Kidney epithelial cell (primary cell): ENCODE data around the gene SPNS2. TPM values are rescaled to one million over a fixed set of nuclear protein-coding genes. Genes with fewer than 3 reads are reported as not detected.

ENCODE experiments used
- DNase-seq: peaks from one replicate; pipeline ENCODE4 v3.0.0-alpha.2; 2010; ENCODE audit warnings: low read depth
- H3K27me3 ChIP-seq: 2 replicates; pipeline ENCODE4 v1.6.0; 2011; ENCODE audit warnings: low read length; ENCODE audit not compliant: control insufficient read depth, insufficient read depth
- H3K36me3 ChIP-seq: 2 replicates; pipeline ENCODE4 v1.5.1; 2011; ENCODE audit warnings: low read length; ENCODE audit not compliant: control insufficient read depth, insufficient read depth
- H3K4me3 ChIP-seq: 2 replicates; pipeline ENCODE4 v1.5.1; 2011; ENCODE audit warnings: low read depth, mild to moderate bottlenecking, control low read depth, low read length
- CTCF ChIP-seq: IDR thresholded peaks from 2 replicates; pipeline ENCODE4 v1.5.1; 2011; ENCODE audit warnings: mild to moderate bottlenecking, moderate library complexity, low read length, control low read depth, inconsistent platforms; ENCODE audit not compliant: insufficient read depth, poor library complexity, severe bottlenecking
- total RNA-seq: library from RNA; depleted of rRNA; stranded (reverse); fragments of >200 nt; gene quantifications from 2 replicates; pipeline ENCODE4 v1.2.3, GENCODE V29; 2015

SPNS2 gene
- total RNA-seq, 1 donor from 2014 or later, result 47.3 TPM

GRCh38 chr17:4527134-4527533 lies 28.5 kb downstream of the SPNS2 start:
- TF ChIP-seq CTCF, result no peak
- no peak for DNase-seq
- Histone ChIP-seq H3K36me3 (peaks cover 8% of the 10 kb centered on the region), H3K27me3 (no peaks in the 10 kb centered on the region), H3K4me3 (no peak overlapping the region)

- Histone ChIP-seq H3K27me3 (no peaks in the 10 kb centered on the region), H3K4me3 (no peak overlapping the region), H3K36me3 (peaks cover 8% of the 10 kb centered on the region)
- TF ChIP-seq CTCF, result no peak
- DNase-seq, result no peak
These were observed 29.0 kb downstream of the SPNS2 start for GRCh38 chr17:4527566-4528125.

DNA sequence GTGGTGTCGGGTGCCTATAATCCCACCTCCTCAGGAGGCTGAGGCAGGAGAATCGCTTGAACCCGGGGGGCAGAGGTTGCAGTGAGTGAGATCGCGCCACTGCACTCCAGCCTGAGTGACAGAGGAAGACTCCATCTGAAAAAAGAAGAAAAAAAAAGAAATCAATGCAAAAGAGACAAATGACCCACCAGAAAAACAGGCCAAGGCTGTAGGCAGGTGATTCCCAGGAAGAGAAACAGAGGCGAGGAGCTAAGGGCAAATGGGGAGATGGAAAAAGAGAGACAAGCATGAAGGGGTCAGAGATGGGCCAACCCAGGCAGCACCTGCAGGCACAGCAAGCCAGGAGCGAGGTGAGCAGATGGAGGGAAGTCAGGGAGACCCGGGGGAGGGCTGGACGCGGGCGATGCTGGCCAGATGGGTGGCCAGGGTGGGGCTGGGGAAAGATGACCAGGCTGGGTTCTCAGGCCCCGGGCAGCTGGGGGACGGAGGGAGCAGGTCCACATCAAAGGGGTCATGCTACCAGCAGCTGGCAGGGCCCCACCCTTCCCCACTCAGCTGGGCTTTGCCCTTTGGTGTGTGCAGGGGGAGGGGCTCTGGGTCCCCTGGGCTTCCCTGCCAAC lies 31.0 kb downstream of the SPNS2 start:
- no peak for TF ChIP-seq CTCF
- H3K36me3 ChIP-seq, result peaks cover 9% of the 10 kb centered on the region
- H3K27me3 ChIP-seq, result no peaks in the 10 kb centered on the region
- no peak for DNase-seq
- no peak overlapping the region for H3K4me3 ChIP-seq

DNA sequence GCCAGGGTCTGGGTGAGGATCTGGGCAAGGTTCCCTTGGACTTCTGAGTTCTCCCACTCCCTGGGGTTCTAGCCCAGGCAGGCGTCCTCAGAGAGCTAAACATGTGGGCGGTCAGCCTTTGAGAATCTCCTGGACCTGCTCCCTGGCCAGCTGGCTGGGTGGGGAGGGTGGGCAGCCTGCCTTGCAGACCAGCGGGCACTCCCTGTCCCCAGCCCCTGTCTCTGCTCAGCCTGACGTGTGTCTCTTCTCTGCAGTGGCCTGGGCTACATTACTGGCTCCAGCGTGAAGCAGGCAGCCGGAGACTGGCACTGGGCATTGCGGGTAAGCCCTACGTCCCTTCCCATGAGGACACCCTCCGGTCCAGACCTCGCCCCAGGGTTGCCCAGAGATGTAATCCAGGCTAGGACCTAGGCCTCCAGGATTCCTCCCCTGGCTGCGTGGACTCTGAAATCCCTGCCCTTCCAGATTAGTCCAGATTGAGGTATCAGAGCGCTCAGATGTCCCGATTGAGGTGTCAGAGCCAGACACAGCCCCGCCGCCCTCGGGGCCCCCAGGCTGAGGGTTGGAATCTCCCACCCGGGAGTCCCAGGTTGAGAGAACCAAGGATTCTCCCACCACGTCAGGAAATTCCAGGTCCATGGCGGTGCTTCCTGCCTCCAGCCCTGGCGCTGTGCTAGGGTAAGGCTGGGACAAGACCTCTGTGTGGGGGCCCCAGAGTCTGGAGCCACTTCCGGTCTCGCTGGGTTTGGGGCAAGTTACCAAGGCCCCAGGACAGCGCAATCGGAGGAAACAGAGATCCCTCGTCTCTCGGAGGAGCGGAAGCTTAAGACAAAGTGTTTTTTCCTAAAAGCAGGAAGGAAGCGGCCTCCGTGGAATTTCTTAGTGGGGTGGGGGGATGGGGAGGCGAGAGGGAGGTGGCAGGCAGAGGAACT lies 32.4 kb downstream of the SPNS2 start:
- H3K36me3 ChIP-seq, result peaks cover 6% of the 10 kb centered on the region
- no peak overlapping the region for H3K4me3 ChIP-seq
- no peak for DNase-seq
- no peaks in the 10 kb centered on the region for H3K27me3 ChIP-seq
- TF ChIP-seq CTCF, result no peak

- no peak for TF ChIP-seq CTCF
- DNase-seq, result no peak
- H3K27me3 ChIP-seq, result no peaks in the 10 kb centered on the region
- H3K4me3 ChIP-seq, result no peak overlapping the region
- peaks cover 4% of the 10 kb centered on the region for H3K36me3 ChIP-seq
These were observed 33.5 kb downstream of the SPNS2 start for GRCh38 chr17:4531988-4532736.
